GM12878 (cell line): Measurements from ENCODE around the gene EFTUD2.

Experiments
- CTCF ChIP-seq, 3 experiments: IDR thresholded peaks in 2 of 3; conservative IDR thresholded peaks in 1 of 3; 2 replicates each; pipeline ENCODE4 v1.5.1; 2011; ENCODE audit warnings: low read depth in 3 of 3, low read length in 3 of 3, mild to moderate bottlenecking in 3 of 3, control low read depth in 2 of 3, moderate library complexity in 2 of 3, inconsistent platforms in 1 of 3, mixed read lengths in 1 of 3; ENCODE audit not compliant: control insufficient read depth in 2 of 3, insufficient read depth in 1 of 3; ENCODE audit errors: extremely low read depth in 1 of 3
- SUZ12 ChIP-seq: fragments of 200-600 bp; sonication (generic); IDR thresholded peaks from one replicate; pipeline ENCODE4 v1.6.1; 2018; ENCODE audit warnings: antibody characterized with exemption, mild to moderate bottlenecking; ENCODE audit not compliant: unreplicated experiment
- YY1 ChIP-seq: IDR thresholded peaks from 2 replicates; pipeline ENCODE4 v1.6.1; 2011; ENCODE audit warnings: low read depth, mild to moderate bottlenecking, low read length

DNA sequence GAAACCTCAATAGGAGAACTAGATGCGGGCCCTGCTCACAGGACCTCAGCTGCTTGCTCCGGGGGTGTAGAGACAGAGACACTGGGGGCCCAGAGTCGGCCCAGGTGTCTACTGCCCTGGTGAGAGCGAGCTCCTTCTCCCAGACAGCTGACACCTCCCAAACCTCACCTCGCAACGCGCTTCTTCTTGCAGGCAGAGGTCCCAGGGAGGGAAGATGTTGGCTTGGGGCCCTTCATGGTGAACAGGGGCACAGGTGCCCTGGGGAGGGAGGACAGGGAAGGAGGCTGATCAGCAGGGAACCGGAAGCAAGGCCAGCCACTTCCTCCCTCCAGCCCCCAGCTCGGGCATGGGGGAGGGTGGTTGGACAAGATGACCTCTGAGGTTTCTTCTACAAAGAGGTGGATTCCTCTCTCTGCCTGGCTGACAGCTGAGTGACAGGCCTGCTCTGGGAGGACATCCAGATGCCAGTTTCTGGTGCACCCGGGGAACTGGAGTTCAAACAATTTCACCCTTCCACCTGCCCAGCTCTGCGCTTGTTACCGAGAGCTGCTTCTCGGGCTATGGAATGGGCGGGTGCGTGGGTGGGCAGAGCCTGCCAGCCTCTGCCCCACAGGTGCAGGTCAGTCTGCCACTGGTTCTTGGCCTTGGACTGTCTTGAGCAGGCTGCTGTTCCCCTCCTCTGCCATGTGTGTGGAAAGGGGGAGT lies 27.7 kb upstream of the EFTUD2 start:
- no peak for TF ChIP-seq YY1
- TF ChIP-seq SUZ12 = no peak
- TF ChIP-seq CTCF (IDR thresholded peaks at IDR 0.05 in 2 of 3, conservative IDR thresholded peaks at IDR 0.05 in 1 of 3; ENCODE audit: control insufficient read depth in 2 of 3, extremely low read depth in 1 of 3, insufficient read depth in 1 of 3, low read depth in 3 of 3, low read length in 3 of 3) = no peak
